Chondrocyte (in vitro differentiated cells): Measurements from ENCODE around the gene FRMD1. TPM values are rescaled to one million over a fixed set of nuclear protein-coding genes. Genes with fewer than 3 reads are reported as not detected.

Experiments
- DNase-seq: peaks from one replicate; pipeline ENCODE4 v3.0.0; 2021; ENCODE audit warnings: mixed read lengths, low spot score
- H3K27ac Mint-ChIP-seq: one replicate; pipeline ENCODE4 v1.8.0; 2021; ENCODE audit warnings: mild to moderate bottlenecking, moderate library complexity, mixed read lengths; ENCODE audit not compliant: unreplicated experiment
- H3K27me3 Mint-ChIP-seq: 2 replicates; pipeline ENCODE4 v1.8.0; 2021; ENCODE audit warnings: low read depth, mixed read lengths
- H3K36me3 Mint-ChIP-seq: 2 replicates; pipeline ENCODE4 v1.8.0; 2021; ENCODE audit warnings: low read depth, mixed read lengths
- H3K4me1 Mint-ChIP-seq: 2 replicates; pipeline ENCODE4 v1.8.0; 2021; ENCODE audit warnings: low read depth, mild to moderate bottlenecking, mixed read lengths
- H3K4me3 Mint-ChIP-seq: one replicate; pipeline ENCODE4 v1.8.0; 2021; ENCODE audit warnings: mild to moderate bottlenecking, moderate library complexity, mixed read lengths; ENCODE audit not compliant: unreplicated experiment
- H3K9me3 Mint-ChIP-seq: 2 replicates; pipeline ENCODE4 v1.8.0; 2021; ENCODE audit warnings: low read depth, mixed read lengths
- CTCF ChIP-seq: fragments of 200-600 bp; sonication (generic); IDR thresholded peaks from 2 replicates; pipeline ENCODE4 v1.5.0; 2021; ENCODE audit warnings: antibody characterized with exemption, mild to moderate bottlenecking, moderate library complexity
- total RNA-seq: library from RNA; stranded (reverse); gene quantifications from 3 replicates; pipeline ENCODE4 v1.2.1, GENCODE V29; 2021

The FRMD1 gene
- total RNA-seq, 1 donor from 2014 or later = 0.20 TPM

- H3K36me3 Mint-ChIP-seq = peaks cover 23% of the 10 kb centered on the region
- no peak for TF ChIP-seq CTCF
- no peak for DNase-seq
- peaks cover 9% of the 10 kb centered on the region for H3K27me3 Mint-ChIP-seq
- peaks cover 11% of the 10 kb centered on the region for H3K4me1 Mint-ChIP-seq
- H3K4me3 Mint-ChIP-seq = no peak overlapping the region
- H3K9me3 Mint-ChIP-seq = peaks cover 32% of the 10 kb centered on the region
- no peak overlapping the region for H3K27ac Mint-ChIP-seq
Observed at GRCh38 chr6:168014428-168014827, 64.6 kb downstream of the FRMD1 start.

- peaks cover 11% of the 10 kb centered on the region for H3K4me1 Mint-ChIP-seq
- H3K9me3 Mint-ChIP-seq = peaks cover 40% of the 10 kb centered on the region
- no peak for DNase-seq
- peaks cover 5% of the 10 kb centered on the region for H3K27me3 Mint-ChIP-seq
- no peak overlapping the region for H3K27ac Mint-ChIP-seq
- peaks cover 22% of the 10 kb centered on the region for H3K36me3 Mint-ChIP-seq
- H3K4me3 Mint-ChIP-seq = no peak overlapping the region
- no peak for TF ChIP-seq CTCF
Observed at GRCh38 chr6:168013250-168013915, 65.6 kb downstream of the FRMD1 start.

GRCh38 chr6:168012431-168013249 is 66.4 kb downstream of the FRMD1 start:
- Mint-ChIP-seq H3K27ac (no peak overlapping the region), H3K4me3 (no peak overlapping the region), H3K36me3 (peaks cover 22% of the 10 kb centered on the region), H3K9me3 (peaks cover 45% of the 10 kb centered on the region), H3K27me3 (peaks cover 5% of the 10 kb centered on the region), H3K4me1 (peaks cover 19% of the 10 kb centered on the region)
- TF ChIP-seq CTCF = no peak
- DNase-seq = no peak

- Mint-ChIP-seq H3K36me3 (peaks cover 22% of the 10 kb centered on the region), H3K4me3 (no peak overlapping the region), H3K4me1 (peaks cover 22% of the 10 kb centered on the region), H3K27me3 (no peaks in the 10 kb centered on the region), H3K9me3 (peaks cover 45% of the 10 kb centered on the region), H3K27ac (no peak overlapping the region)
- DNase-seq = no peak
- no peak for TF ChIP-seq CTCF
Observed at GRCh38 chr6:168011291-168011690, 67.7 kb downstream of the FRMD1 start.

GRCh38 chr6:168009331-168009730 is 69.7 kb downstream of the FRMD1 start:
- Mint-ChIP-seq H3K27me3 (peaks cover 4% of the 10 kb centered on the region), H3K27ac (no peak overlapping the region), H3K36me3 (peaks cover 16% of the 10 kb centered on the region), H3K4me1 (peaks cover 15% of the 10 kb centered on the region), H3K9me3 (peaks cover 40% of the 10 kb centered on the region), H3K4me3 (no peak overlapping the region)
- no peak for TF ChIP-seq CTCF
- no peak for DNase-seq
